Tibial nerve (tissue), 4 donors: ENCODE results near the gene TLE3. TPM values are rescaled to one million over a fixed set of nuclear protein-coding genes. Genes with fewer than 3 reads are reported as not detected.

Experiments used
- DNase-seq, 2 donors: peaks; one replicate each; pipeline ENCODE4 v3.0.0-alpha.2; 2019; ENCODE audit warnings: low spot score in 2 of 2
- H3K27ac ChIP-seq, 4 donors: fragments of 200-600 bp; sonication (generic) in 3 of 4; one replicate each; pipeline ENCODE4 v1.5.1; 2017 to 2019; ENCODE audit warnings: mild to moderate bottlenecking in 1 of 4
- H3K27me3 ChIP-seq, 2 donors: fragments of 200-600 bp; sonication (generic) in 1 of 2; one replicate each; pipeline versions ENCODE4 v1.5.1 to v1.6.0; 2017 to 2019
- H3K36me3 ChIP-seq, 3 donors: fragments of 200-600 bp; sonication (generic); one replicate each; pipeline ENCODE4 v1.5.1; 2018 to 2019
- H3K4me1 ChIP-seq, 4 donors: fragments of 200-600 bp; sonication (generic) in 3 of 4; one replicate each; pipeline ENCODE4 v1.5.1; 2017 to 2019
- H3K4me3 ChIP-seq, 4 donors: fragments of 200-600 bp; sonication (generic) in 3 of 4; one replicate each; pipeline ENCODE4 v1.5.1; 2017 to 2019; ENCODE audit warnings: mild to moderate bottlenecking in 1 of 4, moderate library complexity in 1 of 4
- H3K9me3 ChIP-seq, 4 donors: fragments of 200-600 bp; sonication (generic) in 3 of 4; one replicate each; pipeline ENCODE4 v1.5.1; 2017 to 2019
- CTCF ChIP-seq, 5 experiments: fragments of 200-600 bp in 3 of 5; fragments of 450-650 bp in 2 of 5; sonication (generic) in 3 of 5; IDR thresholded peaks; one replicate each; pipeline ENCODE4 v1.5.1; 2016 to 2019; ENCODE audit warnings: antibody characterized with exemption in 5 of 5, mild to moderate bottlenecking in 3 of 5, moderate library complexity in 2 of 5
- EP300 ChIP-seq, 2 donors: sonication (generic); formaldehyde crosslinking; IDR thresholded peaks; one replicate each; pipeline ENCODE4 v1.6.1; 2017; ENCODE audit warnings: antibody characterized with exemption in 2 of 2, mild to moderate bottlenecking in 1 of 2
- POLR2A ChIP-seq, 2 donors: fragments of 450-650 bp; IDR thresholded peaks; one replicate each; pipeline ENCODE4 v1.6.1; 2017; ENCODE audit warnings: antibody characterized with exemption in 2 of 2, mild to moderate bottlenecking in 2 of 2, moderate library complexity in 2 of 2
- WGBS, 2 donors: methylation state at CpG; one replicate each; pipeline ENCODE4 v1.1.5; 2018; 5-methylcytosine and 5-hydroxymethylcytosine counted together
- total RNA-seq, 4 donors: library from RNA; depleted of rRNA; stranded (reverse); fragments of >200 nt; gene quantifications; one replicate each; pipeline ENCODE4 v1.1.0, GENCODE V29; 2016

The TLE3 gene
- total RNA-seq, 4 donors from 2014 or later = 62.4 to 91.6 (median 76.9) TPM

GRCh38 chr15:70083946-70084345 lies 13.8 kb downstream of the TLE3 start:
- no peak overlapping the region for H3K27ac ChIP-seq
- H3K27me3 ChIP-seq = no peaks in the 10 kb centered on the region
- TF ChIP-seq EP300 (IDR thresholded peaks at IDR 0.05) (no peak), POLR2A (IDR thresholded peaks at IDR 0.05) (no peak), CTCF (IDR thresholded peaks at IDR 0.05) (no peak)
- no peaks in the 10 kb centered on the region for H3K9me3 ChIP-seq
- H3K4me3 ChIP-seq = no peak overlapping the region
- 71 to 83% methylated on average over 1 of the region's 1 CpG for WGBS, 2 donors
- no peak for DNase-seq
- H3K4me1 ChIP-seq = peaks cover 2 to 82% (median 28%) of the 10 kb centered on the region in 4 donors
- H3K36me3 ChIP-seq = peaks cover 0 to 60% (median 6%) of the 10 kb centered on the region in 3 donors

- Histone ChIP-seq H3K9me3 (no peaks in the 10 kb centered on the region), H3K27ac (peak overlapping the region in 1 of 4 donors; percentile 39), H3K36me3 (peaks cover 0 to 60% (median 6%) of the 10 kb centered on the region in 3 donors), H3K4me1 (peaks cover 2 to 82% (median 28%) of the 10 kb centered on the region in 4 donors), H3K27me3 (no peaks in the 10 kb centered on the region), H3K4me3 (no peak overlapping the region)
- no peak for DNase-seq
- 47 to 67% methylated on average over 1 of the region's 1 CpG for WGBS, 2 donors
- TF ChIP-seq CTCF (IDR thresholded peaks at IDR 0.05) = no peak
- TF ChIP-seq POLR2A (IDR thresholded peaks at IDR 0.05) = no peak
- no peak for TF ChIP-seq EP300 (IDR thresholded peaks at IDR 0.05)
Observed at GRCh38 chr15:70083418-70083817, 14.3 kb downstream of the TLE3 start.

DNA sequence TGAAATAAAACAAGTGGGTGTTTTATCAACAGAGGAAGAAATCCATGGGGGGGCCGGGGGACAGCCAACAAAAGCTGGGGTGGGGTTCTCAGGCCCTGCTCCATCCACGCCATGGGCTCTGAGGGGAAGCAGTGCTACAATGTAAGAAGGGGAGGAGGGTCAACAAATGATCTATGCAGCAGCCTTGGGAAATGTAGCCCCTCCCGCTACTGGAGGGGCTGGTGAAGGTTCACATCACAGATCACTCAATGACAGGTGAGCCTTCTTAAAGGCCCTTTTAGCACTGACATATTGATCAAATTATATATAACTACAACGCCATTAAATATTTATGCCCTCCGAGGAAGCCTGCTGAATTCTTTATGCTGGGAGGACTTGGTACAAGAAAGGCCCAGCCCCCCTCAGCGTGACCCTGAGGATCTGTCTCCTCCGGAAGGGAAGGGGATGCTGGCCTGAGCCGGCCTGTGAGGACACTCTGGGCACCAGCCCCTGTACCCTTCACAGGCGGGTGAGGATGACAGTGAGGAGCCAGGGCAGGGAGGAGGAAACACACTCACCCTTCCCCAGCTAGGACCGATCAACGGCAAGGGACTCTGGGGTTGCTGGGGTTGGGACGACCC lies 15.3 kb downstream of the TLE3 start:
- no peak for TF ChIP-seq CTCF (IDR thresholded peaks at IDR 0.05)
- no peak for TF ChIP-seq EP300 (IDR thresholded peaks at IDR 0.05)
- no peak for TF ChIP-seq POLR2A (IDR thresholded peaks at IDR 0.05)
- H3K27me3 ChIP-seq = no peaks in the 10 kb centered on the region
- peaks cover 0 to 60% (median 6%) of the 10 kb centered on the region in 3 donors for H3K36me3 ChIP-seq
- H3K27ac ChIP-seq = peak overlapping the region in 2 of 4 donors; percentile 5 to 39
- H3K4me3 ChIP-seq = no peak overlapping the region
- 67 to 89% methylated on average over 8 to 12 of the region's 12 CpGs for WGBS, 2 donors
- DNase-seq = no peak
- H3K4me1 ChIP-seq = peaks cover 0 to 82% (median 28%) of the 10 kb centered on the region in 4 donors
- no peaks in the 10 kb centered on the region for H3K9me3 ChIP-seq

- no peak for DNase-seq
- H3K36me3 ChIP-seq = peaks cover 0 to 60% (median 6%) of the 10 kb centered on the region in 3 donors
- TF ChIP-seq POLR2A (IDR thresholded peaks at IDR 0.05) (no peak), CTCF (IDR thresholded peaks at IDR 0.05) (no peak), EP300 (IDR thresholded peaks at IDR 0.05) (no peak)
- peaks cover 0 to 83% (median 28%) of the 10 kb centered on the region in 4 donors for H3K4me1 ChIP-seq
- no peaks in the 10 kb centered on the region for H3K9me3 ChIP-seq
- no peak overlapping the region for H3K27ac ChIP-seq
- H3K4me3 ChIP-seq = no peak overlapping the region
- WGBS, 2 donors = 79 to 84% methylated on average over 6 of the region's 6 CpGs
- H3K27me3 ChIP-seq = no peaks in the 10 kb centered on the region
Observed at GRCh38 chr15:70081612-70082011, 16.1 kb downstream of the TLE3 start.

DNA sequence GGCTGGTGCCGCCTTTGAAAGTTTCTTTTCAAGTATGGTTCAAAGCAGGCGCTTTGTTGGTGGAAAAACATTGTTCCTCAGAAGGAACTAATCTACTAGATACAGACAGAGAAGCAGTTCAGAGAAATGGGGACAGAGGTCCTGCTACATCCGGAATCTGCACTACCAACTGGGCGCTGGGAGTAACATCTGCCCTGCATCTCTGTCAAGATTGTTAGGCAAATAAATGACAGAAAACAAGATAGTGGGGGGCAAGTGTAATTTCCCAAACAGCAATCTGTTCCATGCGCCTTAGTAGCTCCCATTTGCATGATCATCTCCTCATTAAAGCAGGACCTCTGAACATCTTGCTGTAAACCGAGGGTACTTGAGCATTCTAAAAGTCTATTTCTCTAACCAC lies 17.4 kb downstream of the TLE3 start:
- TF ChIP-seq CTCF (IDR thresholded peaks at IDR 0.05) = no peak
- TF ChIP-seq POLR2A (IDR thresholded peaks at IDR 0.05) = no peak
- TF ChIP-seq EP300 (IDR thresholded peaks at IDR 0.05) = no peak
- no peaks in the 10 kb centered on the region for H3K9me3 ChIP-seq
- no peak overlapping the region for H3K27ac ChIP-seq
- peaks cover 0 to 61% (median 6%) of the 10 kb centered on the region in 3 donors for H3K36me3 ChIP-seq
- H3K4me3 ChIP-seq = no peak overlapping the region
- peaks cover 0 to 83% (median 29%) of the 10 kb centered on the region in 4 donors for H3K4me1 ChIP-seq
- H3K27me3 ChIP-seq = no peaks in the 10 kb centered on the region
- DNase-seq = no peak
- 82 to 88% methylated on average over 6 of the region's 6 CpGs for WGBS, 2 donors
